ENCODE results near the gene FNDC3B.

Gene FNDC3B

DNA sequence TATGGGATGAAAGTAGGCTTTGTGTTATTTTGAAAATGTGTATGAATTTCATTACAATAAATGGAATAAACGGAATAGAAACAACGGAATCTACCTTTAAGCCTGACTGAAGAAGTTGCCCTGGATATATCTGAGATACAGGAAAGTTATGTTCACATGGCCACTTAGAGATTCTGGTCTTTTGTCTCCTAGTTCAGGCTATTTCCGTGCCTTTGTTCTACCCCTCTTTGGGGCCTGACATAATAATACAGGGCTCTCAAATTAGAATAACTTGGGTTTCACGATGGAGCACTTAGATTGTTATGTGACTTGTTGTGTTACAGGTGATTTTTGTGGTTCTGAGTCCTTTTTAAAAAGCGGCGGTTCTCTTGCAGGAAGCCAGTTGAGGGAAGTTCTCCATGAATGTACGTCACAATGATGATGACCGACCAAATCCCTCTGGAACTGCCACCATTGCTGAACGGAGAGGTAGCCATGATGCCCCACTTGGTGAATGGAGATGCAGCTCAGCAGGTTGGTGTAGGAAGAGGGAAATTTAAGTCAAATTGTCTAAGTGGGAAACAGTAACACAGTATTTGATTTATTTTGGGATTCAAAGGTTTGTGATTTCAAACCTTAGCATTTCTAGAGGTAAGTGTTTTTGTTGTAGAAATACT lies 72.8 kb downstream of the FNDC3B start:
- H3K9me2 ChIP-seq (replicated peaks; ENCODE audit: low read depth, low read length) = no peaks in the 10 kb centered on the region
- peaks cover 5% of the 10 kb centered on the region; the same call in 1 of the 2 replicates for H3K36me3 ChIP-seq (ENCODE audit: insufficient read depth, low read length)
- H3K9me3 ChIP-seq (ENCODE audit: insufficient read depth, low read depth, low read length) = no peaks in the 10 kb centered on the region
- peaks cover 20% of the 10 kb centered on the region for H3K4me1 ChIP-seq (ENCODE audit: insufficient read depth, low read length, poor library complexity, severe bottlenecking)
- no peak overlapping the region for H2AFZ ChIP-seq (ENCODE audit: low read length)
- H3K9ac ChIP-seq (ENCODE audit: low read depth, low read length, poor library complexity, severe bottlenecking) = no peak overlapping the region
- peaks cover 17% of the 10 kb centered on the region for H4K20me1 ChIP-seq (ENCODE audit: insufficient read depth, low read length, poor library complexity, severe bottlenecking)
- 0 out of 2 replicates have a peak, but pooled peaks cover 2% of the 10 kb centered on the region for H3F3A ChIP-seq (ENCODE audit: low read depth)
- no peak overlapping the region for H3K4me2 ChIP-seq (ENCODE audit: low read depth, low read length, poor library complexity, severe bottlenecking)
- H3K27me3 ChIP-seq (ENCODE audit: insufficient read depth, low read length, poor library complexity, severe bottlenecking) = no peaks in the 10 kb centered on the region
- peaks cover 8% of the 10 kb centered on the region for H3K79me2 ChIP-seq (ENCODE audit: insufficient read depth, low read length)
- H3K4me3 ChIP-seq (ENCODE audit: low read length, poor library complexity, severe bottlenecking) = no peak overlapping the region
- TF ChIP-seq, protein P1, sequence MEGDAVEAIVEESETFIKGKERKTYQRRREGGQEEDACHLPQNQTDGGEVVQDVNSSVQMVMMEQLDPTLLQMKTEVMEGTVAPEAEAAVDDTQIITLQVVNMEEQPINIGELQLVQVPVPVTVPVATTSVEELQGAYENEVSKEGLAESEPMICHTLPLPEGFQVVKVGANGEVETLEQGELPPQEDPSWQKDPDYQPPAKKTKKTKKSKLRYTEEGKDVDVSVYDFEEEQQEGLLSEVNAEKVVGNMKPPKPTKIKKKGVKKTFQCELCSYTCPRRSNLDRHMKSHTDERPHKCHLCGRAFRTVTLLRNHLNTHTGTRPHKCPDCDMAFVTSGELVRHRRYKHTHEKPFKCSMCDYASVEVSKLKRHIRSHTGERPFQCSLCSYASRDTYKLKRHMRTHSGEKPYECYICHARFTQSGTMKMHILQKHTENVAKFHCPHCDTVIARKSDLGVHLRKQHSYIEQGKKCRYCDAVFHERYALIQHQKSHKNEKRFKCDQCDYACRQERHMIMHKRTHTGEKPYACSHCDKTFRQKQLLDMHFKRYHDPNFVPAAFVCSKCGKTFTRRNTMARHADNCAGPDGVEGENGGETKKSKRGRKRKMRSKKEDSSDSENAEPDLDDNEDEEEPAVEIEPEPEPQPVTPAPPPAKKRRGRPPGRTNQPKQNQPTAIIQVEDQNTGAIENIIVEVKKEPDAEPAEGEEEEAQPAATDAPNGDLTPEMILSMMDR (conservative IDR thresholded peaks at IDR 0.05; ENCODE audit: low read length) = no peak
- no peak for TF ChIP-seq EZH2phosphoT487 (IDR thresholded peaks at IDR 0.05; ENCODE audit: borderline replicate concordance)

DNA sequence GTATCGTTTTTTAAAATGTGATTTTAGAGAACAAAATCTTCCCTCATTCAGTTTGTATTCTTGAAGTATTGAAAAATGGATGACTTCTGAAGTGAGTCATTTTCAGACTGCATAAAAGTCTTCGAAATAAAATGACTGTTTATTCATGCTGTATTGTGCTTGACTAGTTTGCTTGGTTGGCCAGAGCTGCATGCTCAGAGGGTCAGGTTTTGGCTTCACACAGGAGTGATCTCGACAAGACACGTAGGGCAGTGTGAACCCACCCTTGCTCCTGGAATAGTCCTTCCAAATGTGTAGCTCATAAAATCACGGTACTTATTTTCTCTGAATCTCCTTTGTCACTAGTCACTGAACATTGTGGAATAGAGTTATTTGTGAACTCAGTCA lies 73.3 kb downstream of the FNDC3B start:
- no peak overlapping the region for H3K4me3 ChIP-seq (ENCODE audit: low read length, poor library complexity, severe bottlenecking)
- peaks cover 15% of the 10 kb centered on the region for H3K4me1 ChIP-seq (ENCODE audit: insufficient read depth, low read length, poor library complexity, severe bottlenecking)
- peaks cover 8% of the 10 kb centered on the region for H3K79me2 ChIP-seq (ENCODE audit: insufficient read depth, low read length)
- no peak overlapping the region for H3K9ac ChIP-seq (ENCODE audit: low read depth, low read length, poor library complexity, severe bottlenecking)
- TF ChIP-seq EZH2phosphoT487 (IDR thresholded peaks at IDR 0.05; ENCODE audit: borderline replicate concordance) = no peak
- TF ChIP-seq, protein P1 (conservative IDR thresholded peaks at IDR 0.05; ENCODE audit: low read length) = no peak
- no peak overlapping the region for H3K4me2 ChIP-seq (ENCODE audit: low read depth, low read length, poor library complexity, severe bottlenecking)
- H3K27me3 ChIP-seq (ENCODE audit: insufficient read depth, low read length, poor library complexity, severe bottlenecking) = no peaks in the 10 kb centered on the region
- H3K9me3 ChIP-seq (ENCODE audit: insufficient read depth, low read depth, low read length) = no peaks in the 10 kb centered on the region
- H3F3A ChIP-seq (ENCODE audit: low read depth) = no peaks in the 10 kb centered on the region
- no peak overlapping the region for H2AFZ ChIP-seq (ENCODE audit: low read length)
- peaks cover 12% of the 10 kb centered on the region for H4K20me1 ChIP-seq (ENCODE audit: insufficient read depth, low read length, poor library complexity, severe bottlenecking)
- H3K36me3 ChIP-seq (ENCODE audit: insufficient read depth, low read length) = peaks cover 5% of the 10 kb centered on the region; the same call in 1 of the 2 replicates
- H3K9me2 ChIP-seq (replicated peaks; ENCODE audit: low read depth, low read length) = no peaks in the 10 kb centered on the region

DNA sequence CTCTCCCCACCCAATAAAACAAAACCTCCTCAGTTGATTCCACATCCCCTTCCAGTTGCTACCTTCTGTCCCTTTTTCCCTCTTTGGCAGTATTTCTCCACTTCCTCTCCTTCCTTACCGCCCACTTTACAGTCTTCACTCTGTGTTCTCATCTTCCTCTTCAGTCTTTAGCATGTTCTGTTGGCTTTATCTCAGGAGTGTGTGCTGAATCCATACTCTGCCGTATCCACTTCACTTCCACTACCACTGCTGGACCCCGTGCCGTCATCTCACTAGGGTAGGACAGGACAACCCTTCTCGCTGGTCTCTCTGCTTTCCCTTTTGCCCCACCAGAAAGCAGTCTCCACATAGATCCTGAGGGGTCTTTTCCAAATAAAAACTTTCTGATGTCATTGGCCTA lies 74.3 kb downstream of the FNDC3B start:
- Histone ChIP-seq H2AFZ (ENCODE audit: low read length) (no peak overlapping the region), H3K27me3 (ENCODE audit: insufficient read depth, low read length, poor library complexity, severe bottlenecking) (no peaks in the 10 kb centered on the region), H3K4me1 (ENCODE audit: insufficient read depth, low read length, poor library complexity, severe bottlenecking) (peaks cover 6% of the 10 kb centered on the region), H3K9ac (ENCODE audit: low read depth, low read length, poor library complexity, severe bottlenecking) (no peak overlapping the region), H3K9me3 (ENCODE audit: insufficient read depth, low read depth, low read length) (no peaks in the 10 kb centered on the region), H3K4me3 (ENCODE audit: low read length, poor library complexity, severe bottlenecking) (no peak overlapping the region), H3K36me3 (ENCODE audit: insufficient read depth, low read length) (peaks cover 5% of the 10 kb centered on the region; the same call in 1 of the 2 replicates), H4K20me1 (ENCODE audit: insufficient read depth, low read length, poor library complexity, severe bottlenecking) (peaks cover 3% of the 10 kb centered on the region), H3K9me2 (replicated peaks; ENCODE audit: low read depth, low read length) (no peaks in the 10 kb centered on the region), H3F3A (ENCODE audit: low read depth) (no peaks in the 10 kb centered on the region), H3K79me2 (ENCODE audit: insufficient read depth, low read length) (peaks cover 8% of the 10 kb centered on the region), H3K4me2 (ENCODE audit: low read depth, low read length, poor library complexity, severe bottlenecking) (no peak overlapping the region)
- TF ChIP-seq EZH2phosphoT487 (IDR thresholded peaks at IDR 0.05; ENCODE audit: borderline replicate concordance) = no peak
- TF ChIP-seq, protein P1 (conservative IDR thresholded peaks at IDR 0.05; ENCODE audit: low read length) = no peak

Data from Loucy (cell line).